HG03378 (cell line): ENCODE data around the gene REC114.
"Not testable (repeated sequence)": the region's sequence is repeated elsewhere in the genome, so short reads cannot be mapped to it uniquely, and the experiment has no call there.

Source experiments
- ATAC-seq: cut with Tn5 transposase; IDR thresholded peaks from one replicate; pipeline ENCODE4 v1.9.1; 2021; ENCODE audit warnings: mild to moderate bottlenecking, moderate library complexity; ENCODE audit not compliant: unreplicated experiment

REC114 gene

DNA sequence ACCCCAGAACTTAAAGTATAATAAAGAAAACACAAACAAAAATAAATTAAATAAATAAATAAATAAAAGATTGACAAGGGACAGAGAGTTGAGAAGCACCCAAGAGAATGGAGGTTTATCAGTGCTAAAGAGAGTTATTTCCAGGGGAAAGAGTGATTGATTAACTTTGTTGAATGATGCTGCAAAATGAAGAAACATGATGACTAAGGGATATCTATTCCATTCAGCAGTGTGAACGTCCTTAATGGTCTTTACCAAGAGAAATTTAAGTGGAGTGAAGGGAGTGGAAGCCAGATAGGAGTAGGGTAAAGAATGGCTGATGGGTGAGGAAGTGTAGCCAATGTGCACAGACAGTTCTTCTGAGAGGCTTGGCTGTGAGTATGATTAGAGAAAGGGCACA lies 11.1 kb downstream of the REC114 start:
- no peak for ATAC-seq

DNA sequence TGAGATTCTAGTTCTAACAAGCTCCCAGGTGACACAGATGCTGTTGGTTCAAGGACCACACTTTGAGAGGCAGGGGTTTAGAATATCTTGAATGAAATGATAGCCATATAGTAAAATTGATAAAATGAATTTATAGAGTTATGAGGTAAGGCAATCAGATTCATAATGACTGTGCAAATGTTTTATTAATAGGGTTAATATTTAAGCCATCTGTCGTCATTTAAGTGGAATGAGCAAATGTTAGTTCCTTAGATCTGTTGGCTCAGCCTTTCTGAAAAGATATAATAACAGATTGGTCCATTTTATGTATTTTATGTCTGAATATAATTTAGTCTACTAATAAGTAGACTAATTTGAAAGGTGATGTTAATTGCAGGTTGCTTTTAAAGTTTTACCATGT lies 12.9 kb downstream of the REC114 start:
- no peak for ATAC-seq

DNA sequence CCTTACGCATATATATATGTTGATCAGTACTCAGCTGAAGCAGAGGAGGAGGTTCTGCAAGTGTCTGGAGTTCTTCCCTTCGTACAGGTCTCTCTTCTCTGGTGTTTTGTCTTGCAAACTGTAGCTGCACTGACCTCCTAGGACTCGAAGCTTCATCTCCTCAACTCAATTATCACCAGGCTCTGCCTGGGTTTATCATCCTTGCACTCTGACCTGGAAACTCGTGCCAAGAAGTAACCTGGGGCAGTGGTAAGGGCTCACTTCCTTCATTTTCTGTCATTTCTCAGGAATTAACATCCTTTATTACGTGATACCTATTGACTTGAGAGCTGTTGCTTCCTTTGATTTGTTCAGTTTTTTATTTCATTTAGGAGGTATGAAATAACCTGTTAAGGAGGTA lies 14.4 kb downstream of the REC114 start:
- ATAC-seq, result no peak

DNA sequence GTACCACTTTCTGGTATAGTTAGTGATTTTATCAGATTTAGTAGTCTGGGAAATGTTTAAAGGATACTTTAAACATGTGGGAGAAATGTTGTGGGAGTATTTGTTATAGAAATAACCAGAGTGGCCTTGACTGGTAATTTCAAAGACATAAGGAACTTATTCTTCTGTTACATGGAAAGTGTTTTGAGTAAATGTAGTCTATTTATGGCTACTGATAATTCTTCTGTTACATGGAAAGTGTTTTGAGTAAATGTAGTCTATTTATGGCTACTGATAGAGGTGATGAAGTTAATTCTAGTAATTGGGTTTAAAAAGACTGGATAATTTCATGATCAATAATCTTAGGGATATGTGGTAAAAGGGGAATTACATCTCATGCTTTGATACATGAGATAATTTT lies 17.7 kb downstream of the REC114 start:
- no peak for ATAC-seq

DNA sequence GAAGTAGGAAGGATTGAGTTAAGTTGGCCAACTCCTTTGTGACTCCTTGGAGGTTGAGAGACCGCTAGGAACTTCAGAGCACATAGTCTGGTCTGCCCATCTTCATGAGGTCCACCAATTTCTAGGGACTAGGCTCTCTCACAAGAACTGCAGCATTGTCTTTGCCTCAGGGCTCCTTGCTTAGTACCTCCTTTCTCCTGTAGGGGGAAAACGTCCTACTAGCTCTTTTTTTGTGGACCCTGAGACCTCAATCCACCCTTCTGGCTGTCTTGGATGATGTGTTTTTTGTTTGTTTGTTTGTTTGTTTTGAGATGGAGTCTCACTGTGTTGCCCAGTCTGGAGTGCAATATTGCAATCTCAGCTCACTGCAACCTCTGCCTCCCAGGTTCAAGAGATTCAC lies 21.6 kb downstream of the REC114 start:
- no peak for ATAC-seq

DNA sequence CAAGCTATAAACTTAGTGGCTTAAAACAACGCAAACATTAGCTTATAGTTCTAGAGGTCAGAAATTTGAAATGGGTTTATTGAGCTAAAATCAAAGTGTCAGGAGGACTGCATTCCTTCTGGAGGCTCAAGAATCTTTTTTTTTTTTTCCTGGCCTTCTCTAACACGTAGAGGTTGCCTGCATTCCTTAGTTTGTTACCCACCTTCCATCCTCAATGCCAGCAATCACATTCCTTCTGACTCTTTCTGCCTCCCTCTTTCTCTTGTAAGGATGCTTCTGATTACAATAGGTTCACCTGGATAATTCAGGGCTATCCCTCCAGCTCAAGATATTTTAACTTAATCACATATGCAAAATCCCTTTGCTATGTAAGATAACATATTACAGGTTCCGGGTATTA lies 24.8 kb downstream of the REC114 start:
- ATAC-seq, result no peak

DNA sequence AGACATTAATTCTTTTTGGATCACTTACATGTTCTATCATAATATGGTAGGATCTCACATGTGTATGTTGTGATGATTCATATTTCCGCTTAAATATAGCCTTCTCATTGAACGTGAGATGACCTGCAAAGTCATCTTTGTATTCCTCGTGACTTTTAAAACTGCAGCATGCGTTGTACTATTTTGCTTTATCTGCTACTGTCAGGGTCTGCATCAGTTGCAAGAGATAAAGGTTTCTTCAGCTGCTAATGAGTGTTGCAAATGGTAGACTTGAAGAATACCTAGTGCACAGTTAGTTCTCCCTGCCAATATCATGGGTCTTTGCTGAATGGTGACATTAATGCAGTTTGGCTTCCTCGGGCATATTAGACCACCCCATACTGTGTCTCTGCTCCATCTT lies 31.8 kb downstream of the REC114 start:
- ATAC-seq, result no peak

DNA sequence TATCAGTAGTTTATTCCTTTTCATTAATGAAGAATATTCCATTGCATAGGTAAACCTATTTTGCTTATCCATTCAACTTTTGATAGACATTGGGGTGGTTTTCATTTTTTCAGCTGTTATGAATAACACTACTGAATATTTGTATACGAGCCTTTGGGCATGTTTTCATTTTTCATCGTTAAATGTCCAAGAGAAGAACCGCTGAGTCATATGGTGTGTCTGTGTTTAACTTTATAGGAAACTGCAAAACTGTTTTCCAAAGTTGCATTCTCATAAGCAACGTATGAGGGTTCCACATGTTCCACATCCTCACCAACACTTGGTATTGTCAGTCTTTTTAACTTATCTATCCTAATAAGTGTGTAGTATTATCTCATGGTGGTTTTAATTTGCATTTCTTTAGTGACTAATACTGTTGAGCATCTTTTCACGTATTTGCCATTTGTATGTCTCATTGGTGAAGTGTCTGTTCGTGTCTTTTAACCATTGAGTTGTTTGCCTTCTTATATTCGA lies 33.8 kb downstream of the REC114 start:
- ATAC-seq, result no peak

DNA sequence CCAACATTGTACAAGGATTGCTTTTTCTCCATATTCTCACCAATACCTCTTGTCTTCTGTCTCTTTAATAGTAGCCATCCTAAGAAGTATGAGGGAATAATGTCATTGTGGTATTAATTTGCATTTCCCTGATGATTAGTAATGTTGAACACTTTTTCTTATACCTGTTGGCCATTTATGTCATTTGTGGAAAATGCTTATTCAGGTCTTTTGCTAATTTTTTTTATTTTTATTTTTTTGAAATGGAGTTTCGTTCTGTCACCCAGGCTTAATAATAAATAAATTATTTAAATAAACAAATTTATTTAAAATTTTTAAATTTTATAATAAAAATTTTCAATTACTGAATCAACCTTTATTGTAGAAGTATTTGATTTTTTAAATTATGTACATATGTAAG lies 37.1 kb downstream of the REC114 start:
- ATAC-seq, result no peak

DNA sequence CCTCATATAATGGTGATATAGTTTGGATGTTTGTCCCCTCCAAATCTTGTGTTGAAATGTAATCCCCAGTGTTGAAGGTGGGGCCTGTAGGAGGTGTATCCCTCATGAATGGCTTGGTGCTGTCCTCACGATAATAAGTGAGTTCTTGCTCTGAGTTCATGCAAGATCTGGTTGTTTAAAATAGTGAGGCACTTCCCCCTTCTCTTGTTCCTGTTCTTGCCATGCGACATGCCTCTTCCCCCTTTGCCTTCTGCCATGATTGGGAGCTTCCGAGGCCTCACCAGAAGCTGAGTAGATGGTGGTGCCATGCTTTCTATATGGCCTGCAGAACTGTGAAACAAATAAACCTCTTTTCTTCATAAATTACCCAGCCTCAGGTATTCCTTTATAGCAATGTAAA lies 39.2 kb downstream of the REC114 start:
- no peak for ATAC-seq

DNA sequence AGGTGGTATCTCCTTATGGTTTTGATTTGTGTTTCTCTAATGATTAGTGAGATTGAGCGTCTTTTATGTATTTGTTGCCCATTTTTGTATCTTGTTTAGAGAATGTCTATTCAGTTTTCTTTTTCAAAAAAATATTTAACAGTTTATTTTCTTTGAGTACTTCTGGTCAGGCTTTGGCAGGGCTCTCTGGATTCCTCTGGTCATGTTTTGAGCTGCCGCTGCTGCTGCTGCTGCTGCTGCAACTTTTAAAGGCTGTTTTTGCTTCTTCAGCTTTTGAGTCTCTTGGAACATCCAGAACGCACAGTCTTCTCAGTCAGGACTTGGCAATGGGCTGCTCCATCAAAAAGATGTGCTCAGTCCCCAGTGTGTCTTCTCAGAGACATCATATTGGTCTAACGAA lies 40.1 kb downstream of the REC114 start:
- no peak for ATAC-seq

DNA sequence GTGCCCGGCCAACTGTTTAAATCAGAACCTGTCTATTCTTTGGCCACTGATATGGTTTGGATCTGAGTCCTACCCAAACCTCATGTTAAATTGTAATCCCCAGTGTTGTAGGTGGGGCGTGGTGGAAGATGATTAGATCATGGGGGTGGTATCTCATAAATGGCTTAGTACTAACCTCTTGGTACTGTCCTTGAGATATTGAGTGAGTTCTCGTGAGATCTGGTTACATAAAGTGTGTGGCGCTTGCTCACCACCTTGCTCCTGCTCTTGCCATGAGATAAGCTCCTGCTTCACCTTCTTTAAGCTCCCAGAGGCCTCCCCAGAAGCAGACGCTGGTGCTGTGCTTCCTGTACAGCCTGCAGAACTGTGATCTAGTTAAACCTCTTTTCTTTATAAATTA lies 42.4 kb downstream of the REC114 start:
- ATAC-seq, result no peak

DNA sequence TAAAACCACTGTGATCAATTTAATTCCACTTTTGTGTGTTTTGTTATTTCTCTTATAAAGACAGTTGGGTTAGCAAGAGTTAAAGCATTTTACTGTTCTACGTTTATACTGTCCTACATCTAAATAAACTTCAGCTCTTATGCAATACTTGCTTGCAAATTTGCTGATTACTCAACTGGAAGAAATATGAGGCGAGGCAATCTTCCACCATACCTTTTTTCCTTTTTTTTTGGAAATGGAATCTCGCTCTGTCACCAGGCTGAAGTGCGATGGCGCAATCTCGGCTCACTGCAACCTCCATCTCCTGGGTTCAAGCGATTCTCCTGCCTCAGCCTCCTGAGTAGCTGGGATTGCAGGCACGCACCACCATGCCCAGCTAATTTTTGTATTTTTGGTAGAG lies 42.9 kb downstream of the REC114 start:
- ATAC-seq, result not testable (repeated sequence)

DNA sequence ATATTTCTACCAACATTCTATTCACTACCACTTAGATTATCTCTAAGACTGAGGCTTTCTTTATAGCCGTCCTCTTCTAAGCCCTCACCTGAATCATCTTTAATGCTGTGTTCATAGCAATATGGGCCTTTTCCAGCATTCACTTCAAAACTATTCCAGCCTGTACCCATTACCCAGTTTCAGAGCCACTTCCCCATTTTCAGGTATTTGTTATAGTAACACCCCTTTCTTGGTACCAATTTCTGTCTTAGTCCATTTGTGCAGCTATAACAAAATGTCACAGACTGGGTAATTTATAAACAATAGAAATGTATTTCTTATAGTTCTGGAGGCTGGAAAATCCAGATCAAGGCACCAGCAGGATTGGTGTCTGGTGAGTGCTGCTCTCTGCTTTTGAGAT lies 45.7 kb downstream of the REC114 start:
- ATAC-seq, result no peak

DNA sequence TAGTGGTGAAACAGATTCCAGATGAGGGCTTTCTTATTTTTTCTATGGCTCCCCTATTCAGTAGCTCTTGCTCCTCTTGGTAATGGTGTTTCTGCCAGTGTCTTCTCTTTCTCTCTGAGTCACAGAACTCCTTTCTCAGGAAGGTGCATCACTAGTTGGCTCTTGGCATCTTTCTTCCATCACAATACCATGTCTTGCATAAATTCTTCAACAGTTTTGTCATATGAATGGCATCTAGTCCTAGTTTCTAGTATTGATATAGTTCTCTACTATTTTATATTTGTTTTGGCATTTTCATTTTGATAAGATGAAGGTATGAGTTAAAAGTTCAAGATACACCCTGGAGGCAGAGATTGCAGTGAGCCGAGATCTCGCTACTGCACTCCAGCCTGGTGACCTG lies 51.0 kb downstream of the REC114 start:
- ATAC-seq, result no peak

DNA sequence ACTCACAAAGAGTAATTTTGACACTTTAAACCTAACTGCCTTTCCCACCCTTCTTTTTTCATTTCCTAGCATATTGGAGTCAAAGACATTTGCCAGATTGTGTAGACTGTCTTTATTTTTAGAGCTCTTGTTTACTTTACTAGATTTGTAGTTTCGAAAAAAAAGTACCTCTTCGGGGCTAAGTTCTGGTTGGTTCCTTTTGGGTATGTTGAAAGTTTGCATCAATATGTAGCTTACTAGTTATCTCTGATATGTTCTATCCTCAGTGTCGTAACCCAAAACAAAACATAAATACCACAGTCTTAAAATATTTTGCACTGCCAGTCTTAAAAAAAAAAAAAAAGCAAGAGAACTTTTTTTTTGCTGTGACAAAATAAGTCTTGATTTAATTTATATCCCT lies 52.2 kb downstream of the REC114 start:
- no peak for ATAC-seq

DNA sequence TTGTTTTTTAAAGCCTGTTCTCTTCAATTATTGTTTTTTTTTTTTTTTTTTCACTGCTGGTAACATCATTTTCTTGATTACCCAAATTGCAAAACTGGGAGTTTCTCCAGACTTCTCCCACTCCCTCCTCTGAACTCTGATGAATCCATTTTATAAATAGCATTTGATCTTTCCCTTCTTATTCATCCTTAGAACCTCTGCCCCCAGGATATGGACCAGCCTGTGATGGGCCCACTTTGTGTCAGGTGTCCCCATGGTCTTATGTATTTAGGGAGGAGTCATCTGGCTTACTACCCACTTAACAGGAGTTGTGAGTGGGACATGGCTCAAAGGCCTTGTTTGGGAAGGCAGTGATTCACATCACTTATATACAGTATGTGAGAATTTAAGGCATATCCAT lies 57.7 kb downstream of the REC114 start:
- no peak for ATAC-seq

DNA sequence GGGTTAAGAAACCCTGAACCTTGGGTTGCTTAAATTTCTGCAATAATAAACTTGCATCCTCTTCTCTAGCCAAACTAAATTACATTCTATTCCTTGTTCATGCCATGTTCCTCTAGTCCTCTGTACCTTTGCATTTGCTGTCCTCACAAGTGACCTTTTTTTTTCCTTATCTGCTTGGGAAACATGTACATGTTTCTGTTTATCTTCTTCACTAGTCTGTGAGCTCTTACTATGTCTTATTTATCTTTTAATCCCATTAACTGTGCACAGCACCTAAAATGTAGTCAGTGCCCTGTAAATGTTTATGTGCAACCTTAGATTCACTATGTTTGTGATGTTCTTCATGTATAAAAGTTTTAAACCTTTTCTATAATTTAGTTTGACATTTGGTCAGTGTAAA lies 61.9 kb downstream of the REC114 start:
- no peak for ATAC-seq

DNA sequence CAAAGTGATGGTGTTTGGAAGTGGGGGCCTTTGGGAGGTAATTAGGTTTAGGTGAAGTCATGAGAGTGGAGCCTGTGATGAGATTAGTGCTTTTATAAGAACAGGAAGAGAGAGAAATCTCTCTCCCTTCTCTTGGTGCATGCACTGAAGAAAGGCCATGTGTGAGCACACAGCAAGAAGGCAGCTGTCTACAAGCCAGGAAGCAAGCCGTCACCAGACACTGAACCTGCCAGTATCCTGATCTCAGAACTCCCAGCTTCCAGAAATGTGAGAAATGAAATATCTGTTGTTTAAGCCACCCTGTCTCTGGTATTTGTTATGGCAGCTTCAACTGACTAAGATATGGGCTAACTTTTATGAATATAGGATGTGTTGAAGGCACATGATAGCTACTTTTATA lies 72.6 kb downstream of the REC114 start:
- ATAC-seq, result no peak

DNA sequence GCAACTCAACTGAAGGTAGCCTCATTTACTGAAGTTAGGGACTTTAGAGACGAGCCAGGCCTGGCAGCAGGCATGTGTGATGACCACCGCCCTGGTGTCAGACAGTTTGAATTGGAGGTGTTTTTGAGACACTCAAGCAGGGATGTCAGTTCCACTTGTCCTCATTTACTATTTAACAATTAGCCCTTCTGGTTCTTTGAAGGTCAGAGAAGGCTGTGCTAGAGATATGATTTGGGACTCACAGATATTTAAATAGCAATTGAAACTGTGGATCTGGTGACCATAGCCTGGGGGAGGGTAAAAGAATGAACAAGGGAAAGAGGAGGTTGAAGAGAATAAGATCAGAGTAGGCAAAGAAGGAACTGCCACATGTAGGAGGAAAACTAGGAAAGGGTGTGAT lies 74.6 kb downstream of the REC114 start:
- ATAC-seq, result no peak

DNA sequence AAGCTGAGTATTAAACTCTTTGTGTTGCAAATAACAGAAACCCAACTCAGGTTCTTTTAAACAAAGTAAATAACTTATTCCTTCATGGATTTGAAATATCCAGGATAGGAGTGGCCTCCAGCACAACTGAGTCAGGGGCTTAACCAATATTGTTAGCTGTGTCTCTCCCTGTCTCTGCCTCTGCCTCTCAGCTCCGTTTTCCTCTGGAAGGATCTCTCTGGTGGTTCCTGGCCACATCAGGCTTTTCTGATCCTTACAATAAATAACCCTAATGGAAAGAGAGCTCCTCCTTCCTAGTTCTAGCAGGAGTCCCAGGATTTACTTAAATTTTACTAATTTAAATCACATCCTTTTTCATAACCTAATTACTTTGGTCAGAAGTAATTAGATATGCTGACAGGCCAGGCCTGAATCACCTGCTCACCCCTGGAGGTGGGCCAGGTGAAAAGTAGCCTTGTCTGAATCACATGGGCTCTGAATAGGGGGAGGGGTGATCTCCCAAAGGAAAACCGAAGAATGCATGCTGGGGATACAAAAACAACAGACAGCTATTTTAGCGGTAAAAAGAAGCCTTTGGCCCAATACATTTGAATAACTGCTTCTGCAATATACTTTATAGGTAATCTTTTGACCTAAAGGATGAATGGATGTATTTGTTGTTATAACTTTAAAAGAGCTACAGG lies 75.4 kb downstream of the REC114 start:
- ATAC-seq, result no peak

DNA sequence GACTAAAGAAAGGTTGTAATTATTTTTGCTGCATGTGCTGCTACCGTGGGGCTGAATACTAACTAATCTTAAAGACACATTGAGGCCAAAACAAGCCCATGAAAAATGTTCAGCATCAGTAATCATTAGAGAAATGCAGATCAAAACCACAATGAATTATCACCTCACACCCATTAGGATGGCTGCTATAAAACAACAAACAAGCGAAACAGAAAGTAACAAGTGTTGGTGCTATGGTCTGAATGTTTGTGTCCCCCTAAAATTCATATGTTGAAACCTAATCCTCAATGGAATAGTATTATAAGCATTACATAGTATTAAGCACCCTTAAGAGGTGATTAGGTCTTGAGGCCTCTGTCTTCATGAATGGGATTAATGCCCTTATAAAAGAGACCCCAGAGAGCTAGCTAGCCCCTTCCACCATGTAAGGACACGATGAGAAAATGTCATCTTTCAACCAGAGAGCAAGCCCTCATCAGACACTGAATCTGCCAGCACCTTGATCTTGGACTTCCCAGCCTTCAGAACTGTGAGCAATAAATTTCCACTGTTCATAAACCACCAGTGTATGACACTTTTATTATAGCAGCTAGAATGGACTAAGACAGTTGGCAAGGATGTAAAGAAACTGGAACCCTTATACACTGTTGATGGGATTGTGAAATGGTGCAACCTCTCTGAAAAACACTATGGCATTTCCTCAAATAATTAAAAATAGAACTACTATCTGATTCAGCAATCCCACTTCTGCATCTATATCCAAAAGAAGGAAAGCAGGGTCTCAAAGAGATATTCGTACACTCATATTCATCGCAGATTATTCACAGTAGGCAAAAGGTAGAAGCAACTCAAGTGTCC lies 76.1 kb downstream of the REC114 start:
- no peak for ATAC-seq
